HG03159 (cell line): ENCODE data around the gene EN1.

Experiments used
- ATAC-seq: cut with Tn5 transposase; IDR thresholded peaks from one replicate; pipeline ENCODE4 v1.9.1; 2021; ENCODE audit warnings: mild to moderate bottlenecking, moderate library complexity; ENCODE audit not compliant: unreplicated experiment

The EN1 gene

GRCh38 chr2:118856330-118856977 is 9.0 kb upstream of the EN1 start:
- no peak for ATAC-seq

DNA sequence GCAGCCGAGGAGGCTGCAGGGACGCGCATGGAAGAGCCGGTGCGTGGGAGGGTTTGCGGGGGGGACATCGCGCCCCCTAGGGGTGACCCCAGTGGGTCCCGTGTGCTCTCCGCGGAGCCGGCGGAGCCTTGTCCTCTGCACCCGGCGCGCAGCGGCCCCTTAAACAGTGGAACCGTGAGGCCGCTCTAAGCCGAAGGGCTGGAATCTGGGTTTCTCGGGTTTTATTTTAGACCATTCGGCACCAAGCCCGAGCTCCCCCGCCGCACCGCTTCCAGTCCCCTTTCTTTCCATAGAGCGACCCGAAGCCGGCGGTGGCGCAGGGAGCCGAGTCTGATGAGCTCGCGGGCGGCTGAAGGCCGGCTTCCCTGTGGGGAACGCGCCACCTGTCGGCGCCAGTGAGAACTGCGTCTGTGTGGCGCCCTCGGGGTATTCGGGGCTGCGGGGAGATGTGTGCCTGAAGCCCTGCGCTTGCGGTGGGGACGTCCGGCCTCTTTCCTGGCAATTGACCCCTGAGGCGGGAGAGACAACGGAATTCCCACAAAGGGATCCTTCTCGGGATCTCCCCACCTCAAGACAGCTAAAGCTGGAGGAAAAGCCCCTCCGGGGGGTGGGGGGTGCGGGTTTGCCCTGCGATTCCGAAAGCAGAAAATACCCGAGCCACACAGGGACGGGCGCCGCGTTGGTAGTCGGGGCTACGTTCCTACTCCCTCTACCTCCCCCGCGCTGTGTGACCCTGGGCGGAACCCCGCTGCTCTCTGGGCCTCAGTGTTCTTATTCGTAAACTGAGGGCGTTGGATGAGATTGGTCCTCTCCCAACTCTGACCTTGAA is 8.2 kb upstream of the EN1 start:
- peak; percentile 83 for ATAC-seq

DNA sequence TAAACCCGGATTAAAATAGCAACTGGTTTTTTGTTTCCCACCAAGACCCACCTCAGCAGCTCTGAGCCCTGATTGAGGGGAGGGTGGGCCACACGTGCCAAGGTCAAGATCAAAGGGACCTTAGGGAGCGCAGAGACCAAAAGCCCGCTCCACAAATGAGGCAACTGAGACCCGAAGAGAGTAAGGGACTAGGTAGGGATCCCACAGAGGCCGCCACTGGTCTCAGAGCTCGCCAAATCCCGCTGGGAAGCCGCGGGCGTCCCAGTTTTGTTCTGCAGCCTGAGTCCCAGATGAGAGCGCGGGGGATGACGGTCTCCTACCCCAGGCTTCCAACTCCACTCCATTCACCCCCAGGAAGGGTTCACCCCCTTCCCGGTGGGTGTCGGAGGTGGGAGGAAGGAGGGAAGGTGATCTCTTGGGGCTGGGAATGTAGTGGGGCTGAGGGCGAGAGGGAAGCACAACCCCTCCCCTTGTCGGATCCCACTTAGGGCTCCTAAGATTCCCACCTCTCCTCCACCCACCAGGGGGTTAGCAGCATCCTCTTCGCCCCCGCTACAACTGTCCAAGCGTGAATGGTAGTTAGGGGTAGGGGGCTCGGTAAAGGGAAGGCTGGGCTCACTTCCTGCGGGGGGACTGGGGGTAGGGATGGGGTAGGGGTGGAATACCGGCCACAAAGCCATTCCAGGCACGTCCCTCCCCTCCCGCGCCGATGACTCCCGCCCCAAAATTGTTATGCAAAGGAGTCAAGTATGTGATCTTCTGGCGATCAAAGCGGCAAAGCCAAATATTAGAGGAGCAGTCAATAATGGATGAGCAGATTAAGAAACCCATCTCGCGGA is 7.3 kb upstream of the EN1 start:
- ATAC-seq, result no peak

DNA sequence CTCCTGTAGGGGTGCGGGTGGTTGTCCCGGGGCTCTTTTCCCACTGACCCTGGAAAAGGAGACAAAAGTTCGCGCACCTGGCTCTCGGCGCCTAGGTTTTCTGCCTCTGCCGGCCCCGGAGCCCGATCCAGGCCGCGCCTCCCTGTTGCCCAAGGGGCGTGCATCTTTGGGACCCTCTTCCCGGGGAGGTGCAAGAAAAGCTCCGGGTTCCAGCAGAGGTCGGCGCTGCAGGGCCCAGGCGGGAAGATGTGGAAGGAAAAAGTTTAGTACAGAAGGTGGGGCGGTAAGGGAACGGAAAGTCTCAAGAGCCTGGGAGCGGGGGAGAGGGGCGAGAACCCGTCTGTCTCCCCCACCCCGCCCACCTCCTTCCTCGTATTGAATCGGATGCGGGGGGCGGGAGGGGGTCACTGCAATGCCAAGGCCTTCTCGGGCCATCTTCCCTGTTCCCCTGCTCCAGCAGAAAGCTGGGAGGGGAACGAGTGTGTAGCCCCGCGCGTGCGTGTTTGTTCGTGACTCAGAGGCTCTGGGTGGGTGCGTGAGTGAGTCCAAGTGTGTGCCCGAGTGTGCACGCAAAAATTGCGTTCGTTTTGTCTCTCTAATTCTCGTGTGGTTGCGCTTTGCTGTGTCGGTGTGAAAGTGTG is 6.3 kb upstream of the EN1 start:
- ATAC-seq, result no peak

DNA sequence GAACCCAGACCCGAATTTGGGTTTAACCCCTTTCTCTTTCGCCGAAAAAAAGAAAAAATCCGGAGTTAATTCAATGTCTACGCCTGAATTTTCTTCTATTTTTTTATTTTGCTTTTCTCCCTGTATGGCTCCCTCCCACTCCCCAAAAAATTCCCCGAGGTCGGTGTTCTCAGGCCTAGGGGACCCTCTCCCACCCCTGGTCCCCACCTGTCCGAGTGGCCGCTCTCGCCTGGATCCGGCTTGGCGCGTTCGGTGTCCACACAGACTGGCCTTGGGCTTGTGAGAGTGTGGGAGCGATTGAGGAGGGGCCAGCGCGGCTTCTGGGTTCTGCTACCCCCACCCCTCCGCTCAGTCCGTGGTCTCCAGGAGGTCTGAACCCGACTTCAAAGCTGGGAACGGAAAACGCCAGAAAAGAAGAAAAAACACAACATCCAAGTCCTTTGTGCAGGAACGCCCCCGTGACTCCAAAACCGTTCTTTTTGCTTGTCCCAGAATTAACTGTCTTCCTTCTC is 5.7 kb upstream of the EN1 start:
- no peak for ATAC-seq

DNA sequence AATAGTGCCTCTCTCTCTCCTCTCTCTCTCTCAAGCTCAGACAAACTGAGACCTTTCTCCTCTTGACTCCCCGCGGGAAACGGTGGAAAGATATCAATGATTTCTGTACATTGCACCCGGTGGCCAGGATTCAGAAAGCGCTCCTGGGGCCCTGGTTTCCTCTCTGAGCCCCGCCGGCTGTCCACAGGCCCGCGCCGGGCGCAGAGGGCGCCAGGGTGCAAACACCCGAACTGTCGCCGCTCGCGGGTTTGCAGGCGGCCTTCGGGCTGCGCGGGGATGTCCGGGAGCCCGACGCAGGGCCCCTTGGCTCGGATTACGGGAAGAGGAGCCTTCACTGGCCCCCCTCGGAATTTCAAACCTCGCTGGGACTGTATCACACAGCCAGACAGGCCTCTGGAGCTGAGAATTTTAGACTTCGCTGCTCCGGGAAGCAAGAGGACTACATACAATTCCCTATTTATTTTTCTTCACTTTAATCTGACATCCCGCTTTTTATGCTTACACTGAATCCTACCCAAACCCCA is 5.2 kb upstream of the EN1 start:
- no peak for ATAC-seq

- ATAC-seq, result no peak
These were observed 4.2 kb upstream of the EN1 start for GRCh38 chr2:118851650-118852049.

DNA sequence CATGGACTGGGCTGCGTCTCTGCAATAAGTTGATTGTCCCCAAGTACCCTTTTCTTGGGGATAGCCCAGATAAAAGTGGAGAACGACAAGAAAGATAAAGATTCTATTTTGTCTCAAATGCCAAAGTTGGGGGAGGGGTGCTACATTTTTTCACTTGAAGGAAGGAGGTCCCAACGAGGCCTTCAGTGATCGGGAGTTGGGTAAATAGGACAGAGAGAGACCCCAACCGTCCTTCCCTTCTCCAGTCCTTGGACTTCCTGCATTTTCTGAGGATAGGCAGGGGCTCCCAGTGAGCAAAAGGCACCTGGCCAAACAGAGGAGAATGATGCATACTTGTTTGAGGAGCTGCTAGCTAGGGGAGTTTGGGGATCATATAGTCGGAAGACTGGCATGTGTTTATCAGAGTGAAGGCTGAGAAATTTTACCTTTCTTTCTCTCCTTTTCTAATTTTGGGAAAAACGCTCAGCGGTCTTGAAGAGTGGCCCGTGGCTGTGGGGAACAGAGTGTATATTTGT is 3.5 kb upstream of the EN1 start:
- ATAC-seq, result no peak

- no peak for ATAC-seq
These were observed 2.9 kb upstream of the EN1 start for GRCh38 chr2:118850168-118850900.

GRCh38 chr2:118849226-118850167 is 2.0 kb upstream of the EN1 start:
- no peak for ATAC-seq

- no peak for ATAC-seq
These were observed 1.2 kb upstream of the EN1 start for GRCh38 chr2:118848381-118849225.

DNA sequence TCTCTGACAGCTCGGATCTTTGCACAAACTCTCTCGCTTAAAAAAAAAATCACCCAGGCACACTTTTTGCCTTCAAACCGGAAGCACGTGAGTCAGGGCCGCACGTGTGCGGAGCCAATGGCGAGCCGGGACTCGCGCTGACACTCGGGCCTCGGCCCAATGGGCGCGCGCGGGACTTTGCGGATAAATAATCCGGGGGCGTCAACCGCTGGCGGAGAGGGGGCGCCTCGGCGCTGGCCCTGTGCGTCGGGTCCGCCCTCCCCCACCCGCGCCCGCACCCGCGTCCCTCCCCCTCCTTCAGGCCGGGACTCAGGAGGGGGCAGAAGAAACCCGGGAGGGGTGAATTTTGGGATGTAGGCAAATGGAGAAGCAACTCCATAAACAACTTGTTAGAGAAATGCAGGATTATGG is 319 bp upstream of the EN1 start:
- ATAC-seq, result no peak

GRCh38 chr2:118846442-118846952 is 951 bp downstream of the EN1 start:
- no peak for ATAC-seq

DNA sequence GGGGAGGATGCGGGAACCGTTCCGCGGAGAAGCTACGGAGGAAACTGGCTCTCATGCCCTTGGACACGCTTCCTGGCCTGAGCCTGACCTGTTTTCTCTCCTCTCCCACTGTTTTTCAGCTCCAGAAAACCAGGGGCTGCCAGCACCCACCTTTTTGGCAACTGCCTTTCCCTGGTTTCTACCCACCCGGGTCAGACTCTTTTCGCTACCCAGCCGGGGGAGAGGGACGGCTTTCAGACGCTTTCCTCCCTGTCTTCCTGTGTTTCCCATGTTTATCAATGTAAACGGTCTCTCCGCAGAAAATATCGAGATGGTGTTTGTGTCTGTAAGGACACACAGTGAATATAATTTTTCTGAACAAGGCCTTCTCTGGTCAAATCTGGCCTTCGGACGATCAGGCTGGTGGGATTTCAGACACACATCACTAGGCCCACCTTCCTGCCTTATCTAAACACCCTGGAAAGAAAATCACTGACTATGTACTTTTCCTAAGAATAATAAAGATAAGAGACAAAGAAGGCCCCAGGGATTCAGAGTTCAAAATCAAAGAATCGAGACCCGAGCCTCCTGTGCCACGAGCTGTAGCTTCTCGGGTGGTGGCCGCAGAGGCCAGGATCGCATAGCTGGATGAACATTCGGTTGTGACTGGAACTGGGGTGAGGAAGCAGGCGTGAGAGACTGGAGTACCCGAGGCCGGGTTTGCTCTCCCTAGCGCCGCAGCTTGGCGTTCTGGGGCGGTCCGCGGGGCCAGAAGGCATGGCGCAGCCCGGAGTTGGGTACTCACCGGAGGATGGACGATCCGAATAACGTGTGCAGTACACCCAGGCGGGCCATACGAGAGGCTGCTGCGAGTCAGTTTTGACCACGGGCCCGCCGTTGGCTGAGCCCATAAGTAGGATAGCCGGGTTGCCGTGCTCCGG is 1.7 kb downstream of the EN1 start:
- ATAC-seq, result no peak

- ATAC-seq, result no peak
These were observed 2.4 kb downstream of the EN1 start for GRCh38 chr2:118845005-118845521.

- ATAC-seq, result no peak
These were observed 3.0 kb downstream of the EN1 start for GRCh38 chr2:118844261-118845004.
